Stomach (tissue), 9 donors: ENCODE measurements around the gene HDAC3. TPM values are rescaled to one million over a fixed set of nuclear protein-coding genes. Genes with fewer than 3 reads are reported as not detected.

Source experiments
- DNase-seq, 2 donors: peaks; one replicate each; pipeline versions ENCODE4 v3.0.0 to v3.0.0-alpha.2; 2013 to 2019
- H3K27ac ChIP-seq, 5 donors: fragments of 200-600 bp in 4 of 5; sonication (generic) in 4 of 5; one replicate each; pipeline ENCODE4 v1.5.1; 2013 to 2019; ENCODE audit warnings: mild to moderate bottlenecking in 1 of 5, moderate library complexity in 1 of 5
- H3K27me3 ChIP-seq, 3 donors: fragments of 200-600 bp; sonication (generic); one replicate each; pipeline ENCODE4 v1.5.1; 2017 to 2019; ENCODE audit warnings: mixed run types in 1 of 3
- H3K36me3 ChIP-seq, 4 donors: fragments of 200-600 bp; sonication (generic); 1 replicate in 3 of 4; 2 replicates in 1 of 4; pipeline ENCODE4 v1.5.1; 2016 to 2019
- H3K4me1 ChIP-seq, 4 donors: fragments of 200-600 bp; sonication (generic); one replicate each; pipeline ENCODE4 v1.5.1; 2016 to 2019
- H3K4me3 ChIP-seq, 4 donors: fragments of 200-600 bp; sonication (generic) in 3 of 4; one replicate each; pipeline ENCODE4 v1.5.1; 2016 to 2019; ENCODE audit warnings: mild to moderate bottlenecking in 1 of 4
- H3K9me3 ChIP-seq, 4 donors: fragments of 200-600 bp; sonication (generic); one replicate each; pipeline ENCODE4 v1.5.1; 2016 to 2019
- EP300 ChIP-seq: sonication (generic); formaldehyde crosslinking; IDR thresholded peaks from one replicate; pipeline ENCODE4 v1.6.1; 2017; ENCODE audit warnings: antibody characterized with exemption
- POLR2A ChIP-seq, 4 donors: fragments of 450-650 bp; IDR thresholded peaks; one replicate each; pipeline ENCODE4 v1.6.1; 2016; ENCODE audit warnings: antibody characterized with exemption in 4 of 4, control low read depth in 2 of 4, mild to moderate bottlenecking in 1 of 4, moderate library complexity in 1 of 4
- POLR2AphosphoS5 ChIP-seq, 3 donors: sonication (generic); formaldehyde crosslinking; IDR thresholded peaks; one replicate each; pipeline ENCODE4 v1.6.1; 2016; ENCODE audit warnings: antibody characterized with exemption in 3 of 3
- whole genome bisulfite sequencing, 5 donors: extraction: QIAGEN DNeasy Blood & Tissue Kit in 3 of 5; methylation state at CpG; one replicate each; pipeline versions ENCODE4 v1.1.5 to v1.1.7; 2013 to 2018; 5-methylcytosine and 5-hydroxymethylcytosine counted together
- intact Hi-C: fragments of 100-400 bp; cut with DNase I; formaldehyde crosslinking; loops from one replicate; pipeline ENCODE4 v1.15.1; 2023; ENCODE audit warnings: low total_unique reads
- polyA plus RNA-seq, 3 donors: library from polyadenylated mRNA; stranded (reverse); fragments of 200-250 nt; gene quantifications; one replicate each; pipeline ENCODE4 v1.2.3, GENCODE V29; 2013
- total RNA-seq, 5 donors: library from RNA; depleted of rRNA; stranded (reverse); fragments of >200 nt; gene quantifications; one replicate each; pipeline versions ENCODE4 v1.1.0 to v1.2.3, GENCODE V29; 2014 to 2016
- TF ChIP-seq, protein P1 (sequence below), 7 experiments: fragments of 450-650 bp in 4 of 7; fragments of 200-600 bp in 3 of 7; sonication (generic) in 3 of 7; IDR thresholded peaks; one replicate each; pipeline ENCODE4 v1.5.1; 2016 to 2019; ENCODE audit warnings: antibody characterized with exemption in 7 of 7, control low read depth in 2 of 7, mild to moderate bottlenecking in 1 of 7
- donor health status: healthy with polysubstance abuse.
- donor health status: Bipolar disorder and iron deficiency.
- donor health status: healthy.

Gene HDAC3
- total and polyA plus RNA-seq, 8 donors, result 34.7 to 64.3 (median 45.4) TPM

DNA sequence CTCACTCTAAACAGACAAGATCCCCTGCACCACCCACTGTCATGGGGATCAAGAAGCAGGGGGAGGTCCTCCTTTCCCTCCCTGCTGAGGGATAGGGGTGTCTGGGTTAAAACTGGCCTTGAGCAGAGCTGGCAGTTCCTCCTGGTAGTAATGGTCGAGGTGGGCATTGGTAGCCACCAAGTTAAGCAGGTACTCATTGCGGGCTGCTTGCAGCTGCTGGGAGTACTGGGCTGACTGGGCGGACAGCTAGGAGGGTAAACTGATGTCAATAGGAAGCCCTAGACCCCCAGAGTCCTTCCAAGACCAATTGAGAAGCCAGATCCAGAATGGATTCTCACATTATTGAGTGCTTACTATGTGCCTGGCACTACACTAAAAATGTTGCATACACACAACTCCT lies 11.2 kb upstream of the HDAC3 start:
- TF ChIP-seq EP300 (no peak), POLR2A (IDR thresholded peaks at IDR 0.05) (no peak), POLR2AphosphoS5 (IDR thresholded peaks at IDR 0.05) (no peak)
- TF ChIP-seq, protein P1, sequence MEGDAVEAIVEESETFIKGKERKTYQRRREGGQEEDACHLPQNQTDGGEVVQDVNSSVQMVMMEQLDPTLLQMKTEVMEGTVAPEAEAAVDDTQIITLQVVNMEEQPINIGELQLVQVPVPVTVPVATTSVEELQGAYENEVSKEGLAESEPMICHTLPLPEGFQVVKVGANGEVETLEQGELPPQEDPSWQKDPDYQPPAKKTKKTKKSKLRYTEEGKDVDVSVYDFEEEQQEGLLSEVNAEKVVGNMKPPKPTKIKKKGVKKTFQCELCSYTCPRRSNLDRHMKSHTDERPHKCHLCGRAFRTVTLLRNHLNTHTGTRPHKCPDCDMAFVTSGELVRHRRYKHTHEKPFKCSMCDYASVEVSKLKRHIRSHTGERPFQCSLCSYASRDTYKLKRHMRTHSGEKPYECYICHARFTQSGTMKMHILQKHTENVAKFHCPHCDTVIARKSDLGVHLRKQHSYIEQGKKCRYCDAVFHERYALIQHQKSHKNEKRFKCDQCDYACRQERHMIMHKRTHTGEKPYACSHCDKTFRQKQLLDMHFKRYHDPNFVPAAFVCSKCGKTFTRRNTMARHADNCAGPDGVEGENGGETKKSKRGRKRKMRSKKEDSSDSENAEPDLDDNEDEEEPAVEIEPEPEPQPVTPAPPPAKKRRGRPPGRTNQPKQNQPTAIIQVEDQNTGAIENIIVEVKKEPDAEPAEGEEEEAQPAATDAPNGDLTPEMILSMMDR (IDR thresholded peaks at IDR 0.05), result no peak
- no peaks in the 10 kb centered on the region for H3K9me3 ChIP-seq
- DNase-seq, result no peak
- peaks cover 0 to 56% (median 54%) of the 10 kb centered on the region in 4 donors for H3K36me3 ChIP-seq
- WGBS, 5 donors, result 50 to 91% (median 84%) methylated on average over 1 to 3 of the region's 3 CpGs
- no peaks in the 10 kb centered on the region for H3K27me3 ChIP-seq
- H3K4me3 ChIP-seq, result no peak overlapping the region
- H3K4me1 ChIP-seq, result peaks cover 7 to 24% (median 15%) of the 10 kb centered on the region in 4 donors
- no peak overlapping the region for H3K27ac ChIP-seq
- intact Hi-C loops, result no loop called here

DNA sequence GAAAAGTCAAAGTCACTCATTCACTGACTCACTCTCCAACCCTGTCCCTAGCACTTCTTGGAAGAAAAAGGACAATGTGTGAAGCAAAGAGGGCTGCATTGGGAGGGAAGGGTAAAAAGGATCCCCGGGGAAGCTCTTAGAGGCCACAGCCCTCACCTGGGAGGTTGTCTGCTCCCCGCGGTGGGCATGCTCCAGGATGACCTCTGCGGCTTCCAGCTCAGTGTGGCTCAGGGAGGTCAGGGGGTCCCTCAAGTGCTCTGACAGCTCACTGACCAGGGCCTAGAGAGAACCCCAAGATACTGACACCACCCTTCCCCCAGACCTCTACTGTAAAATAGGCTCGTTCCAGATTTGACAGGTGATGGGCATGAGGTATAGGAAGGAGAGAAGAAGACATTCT lies 10.6 kb upstream of the HDAC3 start:
- TF ChIP-seq, protein P1 (IDR thresholded peaks at IDR 0.05), result no peak
- Histone ChIP-seq H3K4me1 (peaks cover 7 to 24% (median 15%) of the 10 kb centered on the region in 4 donors), H3K4me3 (no peak overlapping the region), H3K27me3 (no peaks in the 10 kb centered on the region), H3K27ac (no peak overlapping the region), H3K9me3 (no peaks in the 10 kb centered on the region), H3K36me3 (peaks cover 0 to 62% (median 60%) of the 10 kb centered on the region in 4 donors)
- intact Hi-C loops, result no loop called here
- no peak for DNase-seq
- 82 to 91% (median 91%) methylated on average over 5 of the region's 5 CpGs for WGBS, 5 donors

DNA sequence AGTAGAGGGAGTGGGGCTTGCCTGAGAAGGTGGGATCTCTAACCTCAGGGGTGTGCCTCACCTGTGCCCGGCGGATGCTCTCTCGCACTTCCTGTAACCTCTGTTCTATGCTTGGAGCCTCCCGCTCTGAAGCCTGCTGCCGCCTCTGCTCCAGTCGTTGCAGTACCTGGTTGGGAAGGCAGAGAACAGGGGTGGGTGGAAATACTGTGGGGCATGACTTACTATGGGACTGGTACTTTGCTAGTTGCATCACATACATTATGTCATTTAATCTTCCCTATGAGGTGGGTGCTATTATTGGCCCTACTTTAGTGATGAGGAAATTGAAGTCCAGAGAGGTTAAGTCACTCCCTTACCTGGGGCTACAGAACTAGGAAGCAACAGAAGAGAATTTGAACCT lies 9.4 kb upstream of the HDAC3 start:
- DNase-seq, result no peak
- H3K36me3 ChIP-seq, result peaks cover 0 to 75% (median 65%) of the 10 kb centered on the region in 4 donors
- no peaks in the 10 kb centered on the region for H3K27me3 ChIP-seq
- WGBS, 5 donors, result 90 to 97% (median 93%) methylated on average over 6 of the region's 6 CpGs
- H3K27ac ChIP-seq, result no peak overlapping the region
- intact Hi-C loops, result no loop called here
- no peak overlapping the region for H3K4me3 ChIP-seq
- no peaks in the 10 kb centered on the region for H3K9me3 ChIP-seq
- TF ChIP-seq POLR2AphosphoS5 (IDR thresholded peaks at IDR 0.05), result no peak
- H3K4me1 ChIP-seq, result peaks cover 7 to 17% (median 11%) of the 10 kb centered on the region in 4 donors

DNA sequence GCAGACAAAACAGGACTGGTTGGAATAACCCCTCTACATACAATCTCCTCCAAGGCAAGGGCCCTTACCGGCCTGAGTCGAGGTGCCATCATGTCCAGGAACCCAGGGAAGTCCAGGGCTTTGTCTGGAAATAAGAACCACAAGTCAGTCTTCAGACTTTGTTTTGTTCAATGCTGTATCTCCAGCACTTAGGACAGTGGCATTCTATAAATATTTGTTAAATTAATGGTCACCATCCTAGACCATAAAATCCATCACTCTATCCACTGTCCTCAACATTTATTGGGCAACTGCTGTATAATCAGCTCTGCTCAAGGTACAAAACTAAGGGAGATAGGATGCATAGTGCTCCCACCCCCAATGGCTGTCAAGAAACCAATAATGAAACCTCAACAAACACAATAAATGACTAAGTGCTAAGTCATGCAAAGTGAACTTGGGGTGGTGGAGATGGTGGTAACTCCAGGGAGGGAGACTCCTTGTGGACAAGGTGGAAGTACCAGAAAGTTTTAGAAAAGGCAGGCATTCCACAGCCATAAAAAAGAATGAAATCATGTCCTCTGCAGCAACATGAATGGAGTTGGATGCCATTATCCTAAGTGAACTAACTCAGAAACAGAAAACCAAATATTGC lies 5.1 kb upstream of the HDAC3 start:
- DNase-seq, result no peak
- H3K36me3 ChIP-seq, result peaks cover 0 to 64% (median 57%) of the 10 kb centered on the region in 4 donors
- H3K27me3 ChIP-seq, result peaks cover 0 to 10% (median 0%) of the 10 kb centered on the region in 3 donors
- intact Hi-C loops, result no loop called here
- no peak overlapping the region for H3K4me3 ChIP-seq
- TF ChIP-seq, protein P1 (IDR thresholded peaks at IDR 0.05), result peak in 1 of 7 experiments; percentile 4
- TF ChIP-seq EP300, result no peak
- H3K9me3 ChIP-seq, result no peaks in the 10 kb centered on the region
- peaks cover 4 to 16% (median 14%) of the 10 kb centered on the region in 4 donors for H3K4me1 ChIP-seq
- WGBS, 5 donors, result 85 to 96% (median 90%) methylated on average over 2 of the region's 2 CpGs
- no peak overlapping the region for H3K27ac ChIP-seq

DNA sequence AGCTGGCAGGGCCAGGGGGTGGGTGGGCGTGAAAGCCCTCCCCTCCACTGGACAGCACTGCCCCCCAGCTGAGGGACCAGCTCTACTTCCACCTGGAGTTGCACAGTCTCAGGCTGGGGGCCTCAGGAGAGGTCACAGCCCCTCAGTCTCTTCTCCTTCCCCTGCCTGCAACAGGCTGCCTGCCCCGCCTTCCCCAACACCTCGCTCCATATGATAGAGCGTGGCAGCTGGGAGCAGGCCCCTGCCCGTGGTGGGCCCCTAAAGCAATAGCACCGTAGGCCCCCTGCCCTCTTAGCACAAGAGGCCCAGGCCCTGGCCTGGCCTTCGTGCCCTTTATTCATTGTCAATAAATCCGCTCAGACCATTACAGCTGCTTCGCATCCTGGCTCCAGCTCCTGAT lies 4.0 kb upstream of the HDAC3 start:
- Histone ChIP-seq H3K4me3 (no peak overlapping the region), H3K27ac (no peak overlapping the region), H3K4me1 (peaks cover 7 to 21% (median 20%) of the 10 kb centered on the region in 4 donors), H3K36me3 (peaks cover 0 to 53% (median 46%) of the 10 kb centered on the region in 4 donors), H3K9me3 (no peaks in the 10 kb centered on the region), H3K27me3 (peaks cover 0 to 10% (median 0%) of the 10 kb centered on the region in 3 donors)
- 83 to 94% (median 90%) methylated on average over 9 of the region's 9 CpGs for WGBS, 5 donors
- DNase-seq, result no peak
- intact Hi-C loops, result no loop called here
- TF ChIP-seq POLR2AphosphoS5 (IDR thresholded peaks at IDR 0.05) (no peak), EP300 (no peak), POLR2A (IDR thresholded peaks at IDR 0.05) (no peak)
- TF ChIP-seq, protein P1 (IDR thresholded peaks at IDR 0.05), result no peak
